Islet of Langerhans (tissue), 1 donor: ENCODE data around the gene MTFR2.

Experiments used
- FAIRE-seq: peaks from one replicate; lab custom pipeline; 2011; peaks lifted over from hg19 to GRCh38; lab: Jason Lieb, UNC

The MTFR2 gene

DNA sequence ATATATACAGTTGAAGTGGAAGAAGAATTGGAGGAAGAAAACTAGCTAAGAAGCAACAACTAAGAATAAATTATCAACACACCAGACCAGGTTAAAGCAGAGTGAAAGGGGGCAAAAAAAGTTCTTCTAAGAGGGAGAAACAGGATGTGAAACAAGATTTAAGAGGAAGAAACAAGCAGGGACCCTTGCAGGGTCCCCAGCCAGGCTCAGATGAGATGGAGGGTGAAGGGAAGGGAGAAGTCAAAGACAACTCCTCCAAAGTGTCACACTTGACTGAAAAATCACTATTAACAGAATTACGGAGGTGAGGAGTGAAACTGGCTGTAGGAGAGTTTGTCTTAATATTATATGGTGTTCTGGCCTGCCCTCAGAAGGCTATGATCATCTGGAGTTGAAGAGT is 65.4 kb downstream of the MTFR2 start:
- FAIRE-seq, result no peak

DNA sequence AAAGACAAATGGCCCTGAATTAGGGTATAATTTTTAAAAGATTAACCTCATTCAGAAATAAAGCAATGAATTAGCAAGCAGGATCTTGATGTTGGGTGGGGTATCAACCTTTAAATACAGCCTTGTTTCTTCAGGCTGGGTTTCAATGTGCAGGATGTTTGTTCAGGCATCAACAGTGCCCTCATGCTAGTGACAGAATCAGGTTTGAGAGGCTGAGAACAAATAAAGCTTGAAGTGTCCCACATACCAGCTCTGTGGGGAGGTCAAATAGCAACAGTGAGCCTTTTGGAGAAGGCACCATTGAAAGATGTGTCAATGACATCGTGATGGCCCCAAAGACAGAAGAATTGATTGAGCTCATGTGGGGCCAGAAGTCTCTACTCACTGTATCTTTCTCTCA is 68.2 kb downstream of the MTFR2 start:
- no peak for FAIRE-seq

DNA sequence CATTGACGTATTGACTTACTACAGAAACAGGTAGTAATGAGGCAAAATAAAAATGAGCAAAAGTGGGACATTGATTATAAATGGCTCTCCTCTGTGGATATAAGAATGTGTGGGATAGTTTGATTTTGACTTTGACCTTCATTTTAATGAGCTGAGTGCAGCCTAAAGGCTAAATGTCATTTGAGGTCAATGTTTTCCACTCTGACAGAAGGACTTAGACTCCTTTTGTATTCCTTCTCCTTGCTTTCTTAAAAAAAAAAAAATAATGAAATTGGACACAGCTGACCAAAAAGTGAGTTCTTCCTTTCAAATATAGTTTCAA is 68.6 kb downstream of the MTFR2 start:
- FAIRE-seq, result no peak
